ENCODE measurements around the gene LDLRAP1. TPM values are rescaled to one million over a fixed set of nuclear protein-coding genes. Genes with fewer than 3 reads are reported as not detected.

The LDLRAP1 gene
- total and polyA plus RNA-seq, 9 of the 15 experiments (the other 6 are each of a cell fraction or from before 2014, with no cell fraction given): 0.56 to 29.6 (median 16.2) TPM

GRCh38 chr1:25549273-25550154 lies 6.1 kb downstream of the LDLRAP1 start (continued):
- TF ChIP-seq POLR2G (IDR thresholded peaks at IDR 0.05; ENCODE audit: low read depth, low read length): peak; percentile 74
- TF ChIP-seq ETV5 (CRISPR knock-in tag; IDR thresholded peaks at IDR 0.05; ENCODE audit: low read depth): peak; percentile 91
- TF ChIP-seq, protein P1, sequence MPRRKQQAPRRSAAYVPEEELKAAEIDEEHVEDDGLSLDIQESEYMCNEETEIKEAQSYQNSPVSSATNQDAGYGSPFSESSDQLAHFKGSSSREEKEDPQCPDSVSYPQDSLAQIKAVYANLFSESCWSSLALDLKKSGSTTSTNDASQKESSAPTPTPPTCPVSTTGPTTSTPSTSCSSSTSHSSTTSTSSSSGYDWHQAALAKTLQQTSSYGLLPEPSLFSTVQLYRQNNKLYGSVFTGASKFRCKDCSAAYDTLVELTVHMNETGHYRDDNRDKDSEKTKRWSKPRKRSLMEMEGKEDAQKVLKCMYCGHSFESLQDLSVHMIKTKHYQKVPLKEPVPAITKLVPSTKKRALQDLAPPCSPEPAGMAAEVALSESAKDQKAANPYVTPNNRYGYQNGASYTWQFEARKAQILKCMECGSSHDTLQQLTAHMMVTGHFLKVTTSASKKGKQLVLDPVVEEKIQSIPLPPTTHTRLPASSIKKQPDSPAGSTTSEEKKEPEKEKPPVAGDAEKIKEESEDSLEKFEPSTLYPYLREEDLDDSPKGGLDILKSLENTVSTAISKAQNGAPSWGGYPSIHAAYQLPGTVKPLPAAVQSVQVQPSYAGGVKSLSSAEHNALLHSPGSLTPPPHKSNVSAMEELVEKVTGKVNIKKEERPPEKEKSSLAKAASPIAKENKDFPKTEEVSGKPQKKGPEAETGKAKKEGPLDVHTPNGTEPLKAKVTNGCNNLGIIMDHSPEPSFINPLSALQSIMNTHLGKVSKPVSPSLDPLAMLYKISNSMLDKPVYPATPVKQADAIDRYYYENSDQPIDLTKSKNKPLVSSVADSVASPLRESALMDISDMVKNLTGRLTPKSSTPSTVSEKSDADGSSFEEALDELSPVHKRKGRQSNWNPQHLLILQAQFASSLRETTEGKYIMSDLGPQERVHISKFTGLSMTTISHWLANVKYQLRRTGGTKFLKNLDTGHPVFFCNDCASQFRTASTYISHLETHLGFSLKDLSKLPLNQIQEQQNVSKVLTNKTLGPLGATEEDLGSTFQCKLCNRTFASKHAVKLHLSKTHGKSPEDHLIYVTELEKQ (CRISPR knock-in tag; IDR thresholded peaks at IDR 0.05): no peak
- peak; percentile 67; the same call in 1 of the 2 replicates for TF ChIP-seq C11orf30 (IDR thresholded peaks at IDR 0.05; ENCODE audit: low read depth)
- no peak for TF ChIP-seq GTF2A2 (tag; IDR thresholded peaks at IDR 0.05)
- peak; percentile 63 to 69 for TF ChIP-seq NRF1 (conservative IDR thresholded peaks at IDR 0.05 in 1 of 2, IDR thresholded peaks at IDR 0.05 in 1 of 2)
- peak; percentile 64; the same call in 1 of the 2 replicates for TF ChIP-seq JUND (IDR thresholded peaks at IDR 0.05; ENCODE audit: borderline replicate concordance, low read depth, low read length)
- TF ChIP-seq JUND (tag; IDR thresholded peaks at IDR 0.05; ENCODE audit: borderline replicate concordance, low read depth, low read length): no peak; the same call in 1 of the 3 replicates
- TF ChIP-seq, protein P2, sequence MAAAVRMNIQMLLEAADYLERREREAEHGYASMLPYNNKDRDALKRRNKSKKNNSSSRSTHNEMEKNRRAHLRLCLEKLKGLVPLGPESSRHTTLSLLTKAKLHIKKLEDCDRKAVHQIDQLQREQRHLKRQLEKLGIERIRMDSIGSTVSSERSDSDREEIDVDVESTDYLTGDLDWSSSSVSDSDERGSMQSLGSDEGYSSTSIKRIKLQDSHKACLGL (CRISPR knock-in tag; IDR thresholded peaks at IDR 0.05; ENCODE audit: borderline replicate concordance, poor library complexity, severe bottlenecking): no peak
- TF ChIP-seq MLX (CRISPR knock-in tag; conservative IDR thresholded peaks at IDR 0.05): no peak
- TF ChIP-seq PML (IDR thresholded peaks at IDR 0.05; ENCODE audit: low read length): no peak; the same call in 1 of the 2 replicates
- TF ChIP-seq JUN (IDR thresholded peaks at IDR 0.05; ENCODE audit: borderline replicate concordance, low read depth, low read length): peak; percentile 51; the same call in 1 of the 2 replicates
- no peak for TF ChIP-seq JUN (CRISPR knock-in tag; IDR thresholded peaks at IDR 0.05; ENCODE audit: borderline replicate concordance)
- no peak for TF ChIP-seq SNRNP70 (optimal IDR thresholded peaks at IDR 0.05; ENCODE audit: low read depth, low read length)
- no peak for TF ChIP-seq PATZ1 (CRISPR knock-in tag; IDR thresholded peaks at IDR 0.05; ENCODE audit: borderline replicate concordance)
- no peak for TF ChIP-seq ZNF696 (CRISPR knock-in tag; conservative IDR thresholded peaks at IDR 0.05)
- TF ChIP-seq RCOR1 (IDR thresholded peaks at IDR 0.05; ENCODE audit: borderline replicate concordance in 1 of 2, low read depth in 2 of 2, low read length in 2 of 2): peak in 1 of 2 experiments; percentile 66; a peak in 1 of 4 replicates
- TF ChIP-seq ZNF584 (CRISPR knock-in tag; IDR thresholded peaks at IDR 0.05; ENCODE audit: low read depth): peak; percentile 75; the same call in 1 of the 2 replicates
- no peak for TF ChIP-seq ZNF347 (CRISPR knock-in tag; IDR thresholded peaks at IDR 0.05; ENCODE audit: low read depth)

Measured in K562 (cell line).